CD1c-positive myeloid dendritic cell (primary cell): ENCODE results near the gene DGCR8.
A peak's percentile ranks its signal among the peaks of the same experiment; 100 is the strongest.

ENCODE experiments used
- DNase-seq: peaks from one replicate; pipeline ENCODE4 v3.0.0-alpha.2; 2016; ENCODE audit errors: extremely low spot score

The DGCR8 gene

DNA sequence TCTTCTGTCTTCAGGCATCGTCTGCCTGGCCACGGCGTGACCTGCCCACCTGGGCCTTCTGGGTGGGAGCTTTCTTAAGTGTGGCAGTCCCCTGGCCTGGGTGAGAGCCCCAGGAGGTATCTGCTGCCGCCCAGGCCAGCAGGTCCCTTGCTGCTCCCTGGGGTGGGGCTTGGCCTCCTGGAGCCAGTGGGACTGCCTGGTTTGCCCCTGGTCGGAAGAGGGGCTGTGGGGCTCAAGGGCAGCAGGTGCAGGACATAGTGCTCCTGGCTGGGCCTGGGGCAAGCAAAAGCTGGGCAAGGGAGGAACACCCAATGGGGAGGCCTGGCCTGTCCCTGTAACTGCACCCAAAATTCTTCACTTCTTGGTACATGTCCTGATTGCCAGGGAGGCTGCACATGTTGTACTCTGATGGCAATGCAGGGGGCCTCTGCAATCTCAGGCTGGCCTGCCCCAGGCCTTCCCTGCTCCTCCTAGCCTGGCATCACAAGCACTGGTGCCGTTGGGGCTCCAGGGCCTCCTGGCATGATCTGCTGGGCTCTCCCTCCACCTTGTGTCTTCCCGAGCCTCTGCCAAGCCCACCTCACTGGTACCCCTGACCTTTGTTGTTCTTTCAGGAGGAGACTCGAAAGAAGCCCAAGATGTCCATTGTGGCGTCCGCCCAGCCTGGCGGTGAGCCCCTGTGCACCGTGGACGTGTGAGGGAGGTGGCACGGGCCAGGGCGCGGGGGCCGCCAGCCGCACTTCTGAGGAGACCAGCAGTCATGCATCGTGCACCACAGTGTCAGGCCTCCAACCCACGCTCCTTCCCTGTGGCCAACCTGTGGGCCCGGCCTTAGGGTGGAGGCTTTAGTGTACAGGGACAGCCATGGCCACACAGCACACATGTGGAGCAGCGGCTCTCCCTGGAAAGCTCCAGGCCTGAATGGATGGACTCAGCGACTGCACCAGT, 29.6 kb downstream of the DGCR8 start:
- no peak for DNase-seq

DNA sequence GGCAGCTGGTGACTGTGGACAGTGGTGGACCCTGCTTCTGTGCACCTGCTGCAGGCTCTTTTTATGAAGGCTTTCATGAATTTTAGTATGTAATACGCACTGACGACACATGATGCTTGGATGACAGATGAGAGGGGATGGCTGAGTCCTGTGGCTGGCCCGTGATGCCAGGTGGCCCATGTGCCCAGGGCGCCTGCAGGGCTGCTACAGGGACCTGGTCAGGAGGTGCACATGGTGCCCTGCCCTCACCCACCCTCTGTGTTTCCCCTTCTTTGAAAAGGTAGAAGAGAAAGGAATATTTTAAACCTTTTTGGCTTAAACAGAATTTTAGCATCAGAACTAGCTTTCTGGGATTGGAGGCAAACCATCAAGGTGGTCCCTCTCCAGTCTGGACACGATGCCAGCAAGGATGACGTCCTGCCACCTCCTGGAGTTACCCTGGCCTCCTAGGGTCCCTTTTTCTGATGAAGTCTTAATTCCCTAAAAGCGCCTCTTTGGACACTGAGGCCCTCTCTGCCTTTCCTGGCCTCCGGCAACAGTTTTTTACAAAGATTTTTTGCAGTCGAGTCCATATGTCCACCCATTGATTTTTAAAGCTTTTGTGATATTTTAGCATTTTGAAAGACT, 30.4 kb downstream of the DGCR8 start:
- no peak for DNase-seq

GRCh38 chr22:20111045-20111688, 31.1 kb downstream of the DGCR8 start:
- peak; percentile 16 for DNase-seq

GRCh38 chr22:20111689-20112622, 31.9 kb downstream of the DGCR8 start:
- no peak for DNase-seq

GRCh38 chr22:20112623-20113511, 32.8 kb downstream of the DGCR8 start:
- no peak for DNase-seq

DNA sequence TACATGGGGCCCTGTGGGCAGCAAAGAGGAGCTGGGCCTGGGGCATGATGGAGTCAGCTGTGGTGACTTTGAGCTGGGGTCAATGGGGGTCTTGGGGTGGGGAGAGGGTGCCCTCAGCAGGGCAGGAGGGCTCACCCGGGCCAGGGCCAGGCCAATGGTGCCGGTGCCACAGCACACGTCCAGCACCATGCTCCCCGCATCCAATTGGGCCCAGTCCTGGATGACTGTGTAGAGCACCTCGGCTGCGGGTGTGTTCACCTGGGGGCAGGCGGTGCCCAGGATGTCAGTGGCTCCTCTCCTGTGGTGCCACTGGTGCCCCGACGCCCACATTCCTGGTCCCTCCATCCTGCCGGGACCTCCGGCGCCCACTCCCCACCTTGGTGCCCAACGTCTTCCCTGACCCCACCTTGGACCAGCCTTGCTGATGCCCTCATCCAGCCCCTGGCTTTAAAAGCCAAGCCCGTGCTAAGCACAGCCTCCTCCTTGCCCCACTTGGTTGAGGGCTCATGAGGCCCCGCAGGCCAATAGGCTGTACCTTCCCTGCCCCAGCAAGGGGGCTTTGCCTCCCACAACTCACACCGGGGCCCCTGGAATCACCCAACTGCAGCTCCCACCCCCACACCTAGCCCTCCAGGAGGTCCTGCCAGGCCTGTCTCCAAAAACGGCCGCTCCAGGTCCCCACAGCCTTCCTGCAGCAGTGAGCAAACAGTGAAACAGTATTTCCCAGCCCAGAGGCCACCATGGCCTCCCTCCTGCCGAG, 33.7 kb downstream of the DGCR8 start:
- DNase-seq = no peak

GRCh38 chr22:20114506-20115475, 34.8 kb downstream of the DGCR8 start:
- no peak for DNase-seq

DNA sequence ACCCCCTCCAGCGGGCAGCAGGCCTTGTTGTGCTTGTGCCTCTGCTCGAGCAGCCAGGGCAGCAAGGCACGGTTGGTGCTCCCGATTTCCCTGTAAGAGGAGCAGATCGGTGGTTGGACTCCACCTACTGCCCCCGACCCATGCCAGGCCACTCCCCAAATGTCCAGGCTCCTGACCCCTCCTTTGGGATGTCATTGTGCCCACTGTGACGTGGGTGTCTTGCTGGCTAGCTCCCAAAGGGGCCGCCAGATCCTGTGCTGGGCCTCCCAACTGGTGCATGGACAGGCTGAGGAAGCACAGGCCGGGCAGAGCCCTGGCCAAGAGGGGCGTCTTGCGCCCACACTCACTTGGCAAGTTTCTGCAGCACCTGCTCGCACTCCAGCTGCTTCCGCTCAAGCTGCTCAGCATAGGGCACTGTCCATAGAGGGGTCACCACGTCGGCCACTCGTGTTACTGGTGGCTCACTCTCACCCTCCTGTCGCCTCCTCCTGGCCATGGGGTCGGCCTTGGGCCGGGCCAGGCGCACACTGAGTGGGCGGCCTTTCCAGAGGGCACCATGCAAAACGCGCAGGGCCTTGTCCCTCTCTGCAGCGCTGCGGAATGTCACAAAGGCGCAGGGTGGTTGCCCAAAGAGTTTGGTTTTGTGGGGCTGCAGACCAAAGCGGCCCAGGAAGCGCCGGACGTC, 35.8 kb downstream of the DGCR8 start, which contains the start of gene RANBP1:
Gene RANBP1 (plus strand): TSS at position 414 of the 685 bp plus-strand sequence. CDS start 81 bp downstream, at position 495.
- DNase-seq = no peak

GRCh38 chr22:20116376-20116950, 36.4 kb downstream of the DGCR8 start:
- no peak for DNase-seq

- peak; percentile 99 for DNase-seq
These were observed 37.1 kb downstream of the DGCR8 start, which contains the start of gene TRMT2A for GRCh38 chr22:20116951-20117632. TRMT2A (minus strand) TSS chr22:20117226; CDS start chr22:20116906, 320 bp downstream.

- peak; percentile 58 for DNase-seq
These were observed 37.7 kb downstream of the DGCR8 start for GRCh38 chr22:20117633-20118299.

GRCh38 chr22:20118300-20119020, 38.4 kb downstream of the DGCR8 start:
- DNase-seq = no peak

- DNase-seq = no peak
These were observed 41.9 kb downstream of the DGCR8 start for GRCh38 chr22:20121856-20122415.

GRCh38 chr22:20123366-20124082, 43.5 kb downstream of the DGCR8 start:
- no peak for DNase-seq
